ENCODE results near the gene CTNNBL1.

Gene CTNNBL1

DNA sequence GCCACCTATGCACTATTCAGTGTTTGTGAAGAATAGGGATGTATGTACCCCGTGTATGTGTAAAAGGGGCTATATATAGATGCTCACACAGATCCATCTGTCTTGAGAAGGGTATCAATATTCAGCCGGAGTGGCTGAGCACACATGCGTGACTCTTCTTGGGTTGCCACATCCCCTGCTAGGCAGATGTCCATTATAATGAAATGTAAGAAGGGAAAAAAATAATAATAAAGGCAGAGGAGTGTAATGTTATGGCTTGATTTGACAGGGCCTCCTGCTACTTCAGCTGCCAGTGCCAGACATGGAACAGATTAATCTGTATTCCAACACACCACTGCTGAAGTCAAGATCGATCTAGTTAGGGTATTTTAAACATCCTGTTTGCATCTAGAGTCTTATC lies 134.9 kb downstream of the CTNNBL1 start:
- TF ChIP-seq, protein P1, sequence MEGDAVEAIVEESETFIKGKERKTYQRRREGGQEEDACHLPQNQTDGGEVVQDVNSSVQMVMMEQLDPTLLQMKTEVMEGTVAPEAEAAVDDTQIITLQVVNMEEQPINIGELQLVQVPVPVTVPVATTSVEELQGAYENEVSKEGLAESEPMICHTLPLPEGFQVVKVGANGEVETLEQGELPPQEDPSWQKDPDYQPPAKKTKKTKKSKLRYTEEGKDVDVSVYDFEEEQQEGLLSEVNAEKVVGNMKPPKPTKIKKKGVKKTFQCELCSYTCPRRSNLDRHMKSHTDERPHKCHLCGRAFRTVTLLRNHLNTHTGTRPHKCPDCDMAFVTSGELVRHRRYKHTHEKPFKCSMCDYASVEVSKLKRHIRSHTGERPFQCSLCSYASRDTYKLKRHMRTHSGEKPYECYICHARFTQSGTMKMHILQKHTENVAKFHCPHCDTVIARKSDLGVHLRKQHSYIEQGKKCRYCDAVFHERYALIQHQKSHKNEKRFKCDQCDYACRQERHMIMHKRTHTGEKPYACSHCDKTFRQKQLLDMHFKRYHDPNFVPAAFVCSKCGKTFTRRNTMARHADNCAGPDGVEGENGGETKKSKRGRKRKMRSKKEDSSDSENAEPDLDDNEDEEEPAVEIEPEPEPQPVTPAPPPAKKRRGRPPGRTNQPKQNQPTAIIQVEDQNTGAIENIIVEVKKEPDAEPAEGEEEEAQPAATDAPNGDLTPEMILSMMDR (IDR thresholded peaks at IDR 0.05; ENCODE audit: low read depth, low read length, missing control alignments), result no peak
- H3K4me3 ChIP-seq (ENCODE audit: low read depth, low read length), result no peak overlapping the region
- in situ Hi-C loops (cut with HindIII; ENCODE audit: low sequenced_read_pairs), result no loop called here
- DNase-seq (ENCODE audit: low read depth), result no peak

DNA sequence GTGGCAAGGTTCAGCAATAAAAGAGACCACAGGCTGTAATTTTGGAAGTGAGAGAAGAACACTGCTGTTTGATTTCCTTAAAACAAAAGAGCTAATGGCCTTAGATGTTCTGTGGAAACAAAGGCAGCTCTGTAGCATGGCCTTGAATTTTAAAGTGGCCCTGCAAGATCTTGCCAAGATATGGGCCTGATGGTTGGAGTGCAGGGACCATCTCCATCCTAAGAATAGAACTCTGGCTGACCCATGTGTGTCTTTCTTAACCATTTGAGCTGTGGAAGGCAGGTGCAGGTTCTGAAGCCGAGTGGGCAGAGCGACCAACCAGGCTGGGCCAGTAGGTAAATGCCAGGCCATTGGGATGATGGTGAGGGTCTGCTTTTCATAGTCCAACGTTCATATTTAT lies 135.3 kb downstream of the CTNNBL1 start:
- H3K4me3 ChIP-seq (ENCODE audit: low read depth, low read length), result no peak overlapping the region
- in situ Hi-C loops (cut with HindIII; ENCODE audit: low sequenced_read_pairs), result no loop called here
- no peak for DNase-seq (ENCODE audit: low read depth)
- TF ChIP-seq, protein P1 (IDR thresholded peaks at IDR 0.05; ENCODE audit: low read depth, low read length, missing control alignments), result no peak

DNA sequence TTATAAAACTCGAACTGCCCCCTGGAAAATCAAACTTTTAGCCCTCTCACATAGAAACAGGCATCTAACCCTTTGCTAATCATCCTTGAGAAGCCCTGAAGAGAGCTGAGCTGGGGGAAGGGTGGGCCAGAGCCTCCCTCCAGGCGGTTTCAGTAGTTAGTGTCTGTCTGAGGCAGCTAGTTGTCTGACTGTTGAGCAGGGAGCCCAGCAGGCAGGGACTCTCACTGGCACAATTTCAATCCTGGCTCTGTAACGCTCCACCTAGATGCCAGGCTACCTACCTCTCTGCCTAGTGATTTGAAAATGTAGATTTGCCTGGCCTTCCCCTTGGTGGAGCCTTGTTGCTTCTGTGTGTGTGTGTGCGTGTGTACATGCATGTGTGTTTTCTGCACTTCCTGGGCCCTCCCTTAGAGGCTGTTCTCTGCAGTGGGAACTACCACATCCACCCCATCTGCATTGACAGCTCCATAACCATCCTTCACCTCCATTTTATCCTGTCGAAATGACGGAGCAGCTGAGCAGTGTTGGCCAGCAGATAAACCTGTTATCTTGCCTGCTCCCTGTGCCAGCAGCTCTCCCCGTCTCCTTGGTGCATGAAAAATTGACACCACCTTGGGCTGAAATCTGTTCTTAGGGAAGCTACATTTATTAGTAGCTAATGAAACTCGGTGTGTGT lies 139.5 kb downstream of the CTNNBL1 start:
- DNase-seq (ENCODE audit: low read depth), result no peak
- TF ChIP-seq, protein P1 (IDR thresholded peaks at IDR 0.05; ENCODE audit: low read depth, low read length, missing control alignments), result no peak
- in situ Hi-C loops (cut with HindIII; ENCODE audit: low sequenced_read_pairs), result no loop called here
- H3K4me3 ChIP-seq (ENCODE audit: low read depth, low read length), result no peak overlapping the region

DNA sequence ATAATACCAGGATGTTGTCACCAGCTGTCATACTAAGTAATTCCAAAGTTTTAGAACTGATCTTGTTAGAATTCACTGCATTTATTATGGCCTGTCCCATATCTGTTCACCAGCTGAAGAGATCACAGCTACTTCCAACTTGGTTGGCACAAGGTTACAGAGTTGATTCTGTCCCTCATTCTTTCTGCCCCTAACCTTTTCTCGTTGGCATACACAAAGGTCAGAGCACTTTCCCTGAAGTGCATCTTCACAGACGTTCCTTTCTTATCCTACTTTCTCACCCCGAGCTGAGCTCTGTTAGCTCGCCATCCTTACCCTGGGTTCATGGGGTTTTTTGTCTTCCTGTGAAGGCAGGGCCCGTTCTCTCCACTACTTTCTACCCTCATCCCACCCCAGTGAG lies 143.1 kb downstream of the CTNNBL1 start:
- no peak for DNase-seq (ENCODE audit: low read depth)
- in situ Hi-C loops (cut with HindIII; ENCODE audit: low sequenced_read_pairs), result no loop called here
- TF ChIP-seq, protein P1 (IDR thresholded peaks at IDR 0.05; ENCODE audit: low read depth, low read length, missing control alignments), result no peak
- H3K4me3 ChIP-seq (ENCODE audit: low read depth, low read length), result no peak overlapping the region

DNA sequence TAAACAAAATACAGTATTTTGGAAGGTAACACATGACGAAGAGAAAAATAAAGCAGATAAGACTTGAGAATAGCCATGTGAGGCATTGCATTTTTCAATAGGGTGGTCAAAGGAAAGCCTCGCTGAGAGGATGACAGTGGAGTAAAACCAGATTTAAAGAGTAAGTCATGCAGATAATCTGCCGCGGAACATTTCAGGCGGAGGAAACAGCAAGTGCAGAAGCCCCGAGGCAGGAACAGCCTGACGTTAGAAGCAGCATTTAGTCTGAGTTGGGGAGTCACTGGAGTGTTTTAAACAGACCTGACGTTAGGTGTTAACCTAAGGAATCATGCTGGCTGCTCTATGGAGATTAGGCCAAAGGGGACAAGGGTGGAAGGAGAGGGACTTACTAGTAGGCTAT lies 144.1 kb downstream of the CTNNBL1 start:
- DNase-seq (ENCODE audit: low read depth), result no peak
- TF ChIP-seq, protein P1 (IDR thresholded peaks at IDR 0.05; ENCODE audit: low read depth, low read length, missing control alignments), result no peak
- H3K4me3 ChIP-seq (ENCODE audit: low read depth, low read length), result no peak overlapping the region
- in situ Hi-C loops (cut with HindIII; ENCODE audit: low sequenced_read_pairs), result no loop called here

DNA sequence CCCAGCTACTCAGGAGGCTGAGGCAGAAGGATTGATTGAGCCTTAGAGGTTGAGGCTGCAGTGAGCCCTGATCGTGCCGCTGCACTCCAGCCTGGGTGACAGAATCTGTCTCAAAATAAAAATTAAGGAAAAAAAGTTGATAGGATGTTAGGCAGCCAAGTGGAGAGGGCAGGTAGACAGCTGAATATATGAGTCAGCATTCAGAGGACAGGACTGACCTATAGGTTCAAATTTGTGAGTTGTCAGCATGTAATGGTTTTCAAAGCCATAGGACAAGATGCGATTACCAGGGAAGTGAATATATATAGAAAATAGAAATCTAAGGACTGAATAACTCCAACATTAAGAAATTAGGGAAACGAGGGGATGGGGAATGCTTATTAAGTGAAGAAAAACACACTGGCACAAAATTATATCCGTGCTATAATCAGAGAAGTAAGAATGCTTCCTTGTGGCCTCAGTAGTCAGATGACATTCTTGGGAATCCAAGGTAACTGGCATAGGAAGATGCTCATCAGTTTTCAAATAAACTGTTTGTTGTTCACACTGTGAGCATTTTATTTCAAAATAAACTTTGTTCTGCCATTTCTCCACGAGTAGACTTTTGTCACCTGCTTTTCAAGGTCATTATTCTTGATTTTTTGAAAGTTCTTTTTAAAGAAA lies 145.1 kb downstream of the CTNNBL1 start:
- TF ChIP-seq, protein P1 (IDR thresholded peaks at IDR 0.05; ENCODE audit: low read depth, low read length, missing control alignments), result no peak
- in situ Hi-C loops (cut with HindIII; ENCODE audit: low sequenced_read_pairs), result no loop called here
- no peak for DNase-seq (ENCODE audit: low read depth)
- no peak overlapping the region for H3K4me3 ChIP-seq (ENCODE audit: low read depth, low read length)
